Activated CD8-positive, alpha-beta T cell treated with anti-CD3 and anti-CD28 coated beads for 36 hours (primary cell): ENCODE measurements around the gene ASCC3. TPM values are rescaled to one million over a fixed set of nuclear protein-coding genes. Genes with fewer than 3 reads are reported as not detected.

Experiments used
- ATAC-seq: fragments of 200-7000 bp; cut with Tn5 transposase; one replicate; pipeline ENCODE4 v1.10.0; 2021; ENCODE audit warnings: mild to moderate bottlenecking, moderate library complexity
- CTCF ChIA-PET: fragments of 350-600 bp; sonication (Branson Sonifier 250); formaldehyde crosslinking; loops from one replicate; lab custom pipeline; 2021; ENCODE audit warnings: antibody characterized with exemption; lab: Charles Lee
- POLR2A ChIA-PET: fragments of 350-600 bp; sonication (Branson Sonifier 250); formaldehyde crosslinking; loops from one replicate; lab custom pipeline; 2021; ENCODE audit warnings: antibody characterized with exemption; lab: Charles Lee
- DNase-seq: peaks from one replicate; pipeline ENCODE4 v3.0.0-alpha.2; 2020
- H3K27ac Mint-ChIP-seq: one replicate; pipeline ENCODE4 v1.8.0; 2021; ENCODE audit warnings: mild to moderate bottlenecking, mixed read lengths
- H3K27me3 Mint-ChIP-seq: one replicate; pipeline ENCODE4 v1.8.0; 2021; ENCODE audit warnings: mixed read lengths
- H3K36me3 Mint-ChIP-seq: one replicate; pipeline ENCODE4 v1.8.0; 2021; ENCODE audit warnings: low read depth, mixed read lengths
- H3K4me1 Mint-ChIP-seq: one replicate; pipeline ENCODE4 v1.8.0; 2021; ENCODE audit warnings: low read depth, mixed read lengths
- H3K4me3 Mint-ChIP-seq: one replicate; pipeline ENCODE4 v1.8.0; 2021; ENCODE audit warnings: mild to moderate bottlenecking, moderate library complexity, mixed read lengths
- H3K9me3 Mint-ChIP-seq: one replicate; pipeline ENCODE4 v1.8.0; 2021; ENCODE audit warnings: mixed read lengths
- intact Hi-C: fragments of 100-400 bp; cut with micrococcal nuclease; formaldehyde crosslinking; loops from one replicate; pipeline ENCODE4 v1.10.0; 2022
- total RNA-seq, 2 experiments: library from RNA; stranded (reverse); gene quantifications; one replicate each; pipeline ENCODE4 v1.2.3, GENCODE V29; 2021
- TF ChIP-seq, protein P1 (sequence below): fragments of 200-600 bp; IDR thresholded peaks from one replicate; pipeline ENCODE4 v1.8.0; 2022; ENCODE audit warnings: antibody characterized with exemption, mild to moderate bottlenecking

ASCC3 gene
- total RNA-seq, 2 experiments from 2014 or later: 50.2 to 50.5 TPM

DNA sequence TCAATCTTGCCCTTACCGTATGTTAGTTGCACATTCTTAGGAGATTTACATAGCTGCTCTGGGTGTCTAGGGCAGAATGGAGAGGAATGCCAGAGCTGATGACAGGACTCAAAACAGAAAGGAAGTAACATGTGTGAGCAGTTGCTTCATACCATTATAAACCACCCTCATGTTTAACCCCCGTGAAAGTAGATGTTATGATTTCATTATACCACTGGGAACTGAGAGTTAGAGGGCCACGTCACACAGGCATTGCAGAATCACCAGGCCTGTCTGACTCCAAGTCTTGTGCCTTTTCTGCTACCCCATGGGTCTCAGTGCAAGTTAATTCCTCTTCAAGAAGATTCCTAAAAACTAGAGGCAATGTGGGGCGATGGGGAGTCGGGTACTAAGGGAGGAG is 392.9 kb downstream of the ASCC3 start:
- CTCF ChIA-PET: no interaction called here
- H3K9me3 Mint-ChIP-seq: no peaks in the 10 kb centered on the region
- no peak overlapping the region for H3K27ac Mint-ChIP-seq
- POLR2A ChIA-PET: no interaction called here
- intact Hi-C loops: no loop called here
- no peaks in the 10 kb centered on the region for H3K36me3 Mint-ChIP-seq
- no peak overlapping the region for H3K4me3 Mint-ChIP-seq
- ATAC-seq (no peak), DNase-seq (no peak)
- no peaks in the 10 kb centered on the region for H3K4me1 Mint-ChIP-seq
- TF ChIP-seq, protein P1, sequence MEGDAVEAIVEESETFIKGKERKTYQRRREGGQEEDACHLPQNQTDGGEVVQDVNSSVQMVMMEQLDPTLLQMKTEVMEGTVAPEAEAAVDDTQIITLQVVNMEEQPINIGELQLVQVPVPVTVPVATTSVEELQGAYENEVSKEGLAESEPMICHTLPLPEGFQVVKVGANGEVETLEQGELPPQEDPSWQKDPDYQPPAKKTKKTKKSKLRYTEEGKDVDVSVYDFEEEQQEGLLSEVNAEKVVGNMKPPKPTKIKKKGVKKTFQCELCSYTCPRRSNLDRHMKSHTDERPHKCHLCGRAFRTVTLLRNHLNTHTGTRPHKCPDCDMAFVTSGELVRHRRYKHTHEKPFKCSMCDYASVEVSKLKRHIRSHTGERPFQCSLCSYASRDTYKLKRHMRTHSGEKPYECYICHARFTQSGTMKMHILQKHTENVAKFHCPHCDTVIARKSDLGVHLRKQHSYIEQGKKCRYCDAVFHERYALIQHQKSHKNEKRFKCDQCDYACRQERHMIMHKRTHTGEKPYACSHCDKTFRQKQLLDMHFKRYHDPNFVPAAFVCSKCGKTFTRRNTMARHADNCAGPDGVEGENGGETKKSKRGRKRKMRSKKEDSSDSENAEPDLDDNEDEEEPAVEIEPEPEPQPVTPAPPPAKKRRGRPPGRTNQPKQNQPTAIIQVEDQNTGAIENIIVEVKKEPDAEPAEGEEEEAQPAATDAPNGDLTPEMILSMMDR: no peak
- H3K27me3 Mint-ChIP-seq: peaks cover 43% of the 10 kb centered on the region

GRCh38 chr6:100487638-100488037 is 393.5 kb downstream of the ASCC3 start:
- Mint-ChIP-seq H3K4me1 (no peaks in the 10 kb centered on the region), H3K27me3 (peaks cover 39% of the 10 kb centered on the region), H3K9me3 (no peaks in the 10 kb centered on the region), H3K27ac (no peak overlapping the region), H3K4me3 (no peak overlapping the region), H3K36me3 (no peaks in the 10 kb centered on the region)
- CTCF ChIA-PET: no interaction called here
- POLR2A ChIA-PET: no interaction called here
- DNase-seq (no peak), ATAC-seq (no peak)
- intact Hi-C loops: no loop called here
- TF ChIP-seq, protein P1: no peak

- peaks cover 32% of the 10 kb centered on the region for H3K27me3 Mint-ChIP-seq
- no peak for ATAC-seq
- H3K27ac Mint-ChIP-seq: no peak overlapping the region
- H3K4me3 Mint-ChIP-seq: no peak overlapping the region
- H3K4me1 Mint-ChIP-seq: no peaks in the 10 kb centered on the region
- no peak for DNase-seq
- CTCF ChIA-PET: no interaction called here
- TF ChIP-seq, protein P1: no peak
- no peaks in the 10 kb centered on the region for H3K36me3 Mint-ChIP-seq
- H3K9me3 Mint-ChIP-seq: no peaks in the 10 kb centered on the region
- POLR2A ChIA-PET: no interaction called here
- intact Hi-C loops: no loop called here
Observed at GRCh38 chr6:100485268-100485667, 395.9 kb downstream of the ASCC3 start.

DNA sequence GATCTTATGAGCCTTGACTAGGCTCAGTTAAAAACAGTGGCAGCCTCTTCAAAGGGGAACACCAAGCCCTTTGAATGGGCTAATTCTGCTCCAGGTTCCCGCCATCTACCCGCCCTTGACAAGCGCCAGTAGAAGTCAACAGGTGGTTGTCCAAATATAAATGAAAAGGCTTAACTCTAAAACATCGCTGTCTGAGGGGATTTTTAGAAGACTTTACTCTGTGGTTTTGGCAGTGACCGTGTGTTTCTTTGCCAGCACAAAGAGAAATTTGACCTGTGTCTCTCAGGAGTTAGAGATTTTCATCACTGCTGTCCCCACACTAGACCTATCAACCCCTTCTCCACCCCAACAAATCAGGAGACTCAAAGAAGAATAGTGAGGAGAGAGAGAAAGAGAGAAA is 396.7 kb downstream of the ASCC3 start:
- ATAC-seq (no peak), DNase-seq (no peak)
- Mint-ChIP-seq H3K27ac (no peak overlapping the region), H3K4me1 (no peaks in the 10 kb centered on the region), H3K9me3 (no peaks in the 10 kb centered on the region), H3K27me3 (peaks cover 29% of the 10 kb centered on the region), H3K36me3 (no peaks in the 10 kb centered on the region), H3K4me3 (no peak overlapping the region)
- ChIA-PET CTCF (no interaction called here), POLR2A (no interaction called here)
- TF ChIP-seq, protein P1: no peak
- intact Hi-C loops: loop anchor here (5.0 kb wide), 1 partner anchor 482 kb away; no protein-coding TSS in a partner anchor

GRCh38 chr6:100482698-100483097 is 398.4 kb downstream of the ASCC3 start:
- no peaks in the 10 kb centered on the region for H3K4me1 Mint-ChIP-seq
- TF ChIP-seq, protein P1: no peak
- H3K9me3 Mint-ChIP-seq: no peaks in the 10 kb centered on the region
- ChIA-PET CTCF (no interaction called here), POLR2A (no interaction called here)
- no peak overlapping the region for H3K27ac Mint-ChIP-seq
- no peaks in the 10 kb centered on the region for H3K36me3 Mint-ChIP-seq
- intact Hi-C loops: loop anchor here (5.0 kb wide), 1 partner anchor 480 kb away; no protein-coding TSS in a partner anchor
- ATAC-seq: no peak
- H3K4me3 Mint-ChIP-seq: no peak overlapping the region
- DNase-seq: no peak
- H3K27me3 Mint-ChIP-seq: peaks cover 24% of the 10 kb centered on the region
